Hepatocyte (in vitro differentiated cells): Measurements from ENCODE around the gene UBN1.

Source experiments
- EZH2phosphoT487 ChIP-seq: fragments of 200-600 bp; sonication (generic); IDR thresholded peaks from one replicate; pipeline ENCODE4 v1.6.1; 2018; ENCODE audit warnings: antibody characterized with exemption, mild to moderate bottlenecking, low read depth, moderate library complexity; ENCODE audit not compliant: unreplicated experiment, severe bottlenecking
- TF ChIP-seq, protein P1 (sequence below): fragments of 200-600 bp; sonication (generic); IDR thresholded peaks from 2 replicates; pipeline ENCODE4 v1.5.1; 2016; ENCODE audit warnings: antibody characterized with exemption, mild to moderate bottlenecking; ENCODE audit not compliant: poor library complexity

DNA sequence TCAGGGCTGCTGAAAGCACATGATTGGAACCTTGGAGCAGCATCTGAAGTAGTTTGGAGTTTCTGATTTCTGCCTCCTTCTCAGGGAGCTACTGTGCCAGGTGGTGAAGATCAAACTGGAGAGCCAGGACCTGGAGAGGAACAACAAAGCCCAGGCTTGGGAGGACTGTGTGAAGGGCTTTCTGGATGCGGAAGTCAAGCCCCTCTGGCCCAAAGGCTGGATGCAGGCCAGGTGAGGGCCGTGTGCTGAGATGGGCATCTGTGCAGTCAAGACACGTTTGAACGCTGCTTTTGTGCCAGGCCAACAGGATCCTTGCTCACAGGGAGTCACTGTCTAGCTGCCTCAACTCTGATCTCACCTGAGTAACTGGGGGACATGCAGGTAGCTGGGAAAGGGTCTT, 23.8 kb downstream of the UBN1 start:
- TF ChIP-seq, protein P1, sequence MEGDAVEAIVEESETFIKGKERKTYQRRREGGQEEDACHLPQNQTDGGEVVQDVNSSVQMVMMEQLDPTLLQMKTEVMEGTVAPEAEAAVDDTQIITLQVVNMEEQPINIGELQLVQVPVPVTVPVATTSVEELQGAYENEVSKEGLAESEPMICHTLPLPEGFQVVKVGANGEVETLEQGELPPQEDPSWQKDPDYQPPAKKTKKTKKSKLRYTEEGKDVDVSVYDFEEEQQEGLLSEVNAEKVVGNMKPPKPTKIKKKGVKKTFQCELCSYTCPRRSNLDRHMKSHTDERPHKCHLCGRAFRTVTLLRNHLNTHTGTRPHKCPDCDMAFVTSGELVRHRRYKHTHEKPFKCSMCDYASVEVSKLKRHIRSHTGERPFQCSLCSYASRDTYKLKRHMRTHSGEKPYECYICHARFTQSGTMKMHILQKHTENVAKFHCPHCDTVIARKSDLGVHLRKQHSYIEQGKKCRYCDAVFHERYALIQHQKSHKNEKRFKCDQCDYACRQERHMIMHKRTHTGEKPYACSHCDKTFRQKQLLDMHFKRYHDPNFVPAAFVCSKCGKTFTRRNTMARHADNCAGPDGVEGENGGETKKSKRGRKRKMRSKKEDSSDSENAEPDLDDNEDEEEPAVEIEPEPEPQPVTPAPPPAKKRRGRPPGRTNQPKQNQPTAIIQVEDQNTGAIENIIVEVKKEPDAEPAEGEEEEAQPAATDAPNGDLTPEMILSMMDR, result no peak
- no peak for TF ChIP-seq EZH2phosphoT487
